D341Med (cell line): ENCODE data around the gene CFAP100.

Source experiments
- DNase-seq: peaks from one replicate; pipeline ENCODE4 v3.0.0; 2012; ENCODE audit warnings: low spot score

The CFAP100 gene

GRCh38 chr3:126422571-126423091, 27.9 kb downstream of the CFAP100 start:
- peak; percentile 23 for DNase-seq

- peak; percentile 22 for DNase-seq
Observed at GRCh38 chr3:126423191-126424038, 28.7 kb downstream of the CFAP100 start.

GRCh38 chr3:126424039-126424717, 29.5 kb downstream of the CFAP100 start:
- peak; percentile 20 for DNase-seq

GRCh38 chr3:126424751-126425150, 30.0 kb downstream of the CFAP100 start:
- peak; percentile 3 for DNase-seq

GRCh38 chr3:126431103-126431534, 36.4 kb downstream of the CFAP100 start:
- DNase-seq = peak; percentile 8

GRCh38 chr3:126432361-126433104, 37.8 kb downstream of the CFAP100 start:
- DNase-seq = peak; percentile 7

GRCh38 chr3:126433105-126433430, 38.4 kb downstream of the CFAP100 start:
- DNase-seq = no peak

GRCh38 chr3:126433496-126434263, 39.0 kb downstream of the CFAP100 start:
- no peak for DNase-seq

- no peak for DNase-seq
Observed at GRCh38 chr3:126434264-126434590, 39.5 kb downstream of the CFAP100 start.

- no peak for DNase-seq
Observed at GRCh38 chr3:126434931-126435411, 40.3 kb downstream of the CFAP100 start.

GRCh38 chr3:126435456-126436315, 41.0 kb downstream of the CFAP100 start:
- DNase-seq = no peak

GRCh38 chr3:126436826-126437717, 42.4 kb downstream of the CFAP100 start:
- DNase-seq = no peak

GRCh38 chr3:126438186-126438585, 43.5 kb downstream of the CFAP100 start:
- DNase-seq = peak; percentile 20

GRCh38 chr3:126438746-126439145, 44.0 kb downstream of the CFAP100 start:
- DNase-seq = no peak

- DNase-seq = peak; percentile 17
Observed at GRCh38 chr3:126439346-126439967, 44.7 kb downstream of the CFAP100 start.

GRCh38 chr3:126439968-126440708, 45.4 kb downstream of the CFAP100 start:
- peak; percentile 15 for DNase-seq

- peak; percentile 15 for DNase-seq
Observed at GRCh38 chr3:126440709-126440995, 45.9 kb downstream of the CFAP100 start.

- DNase-seq = peak; percentile 25
Observed at GRCh38 chr3:126441256-126441880, 46.7 kb downstream of the CFAP100 start.
